ENCODE measurements around the gene FOXA1.

DNA sequence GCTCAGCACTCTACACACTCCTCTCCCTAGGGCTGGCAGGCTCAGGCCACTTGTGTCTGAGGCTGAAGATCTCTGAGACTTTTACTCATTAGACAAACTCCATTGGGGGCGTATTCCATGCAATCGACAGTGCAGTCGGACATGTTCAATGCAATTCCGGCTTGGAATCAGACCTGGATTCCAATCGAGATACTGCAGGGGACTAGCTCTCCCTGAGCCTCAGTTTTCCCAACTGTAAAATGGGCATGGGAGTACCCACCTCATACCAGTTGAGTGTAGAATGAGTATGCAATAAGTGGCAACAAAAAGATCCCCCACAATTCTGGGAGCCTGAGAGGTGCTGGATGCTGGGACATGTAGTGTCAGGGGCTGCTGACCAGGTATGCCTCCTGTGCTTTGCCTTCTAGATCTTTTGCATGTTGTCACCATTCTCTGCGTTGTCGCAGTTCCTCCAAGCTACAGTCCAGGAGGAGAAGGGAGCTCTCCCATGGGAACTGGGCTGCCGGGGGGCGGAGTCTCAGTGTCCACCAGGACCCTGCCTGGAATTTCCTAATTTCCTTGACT, 8.7 kb upstream of the FOXA1 start:
- TF ChIP-seq, protein P1, sequence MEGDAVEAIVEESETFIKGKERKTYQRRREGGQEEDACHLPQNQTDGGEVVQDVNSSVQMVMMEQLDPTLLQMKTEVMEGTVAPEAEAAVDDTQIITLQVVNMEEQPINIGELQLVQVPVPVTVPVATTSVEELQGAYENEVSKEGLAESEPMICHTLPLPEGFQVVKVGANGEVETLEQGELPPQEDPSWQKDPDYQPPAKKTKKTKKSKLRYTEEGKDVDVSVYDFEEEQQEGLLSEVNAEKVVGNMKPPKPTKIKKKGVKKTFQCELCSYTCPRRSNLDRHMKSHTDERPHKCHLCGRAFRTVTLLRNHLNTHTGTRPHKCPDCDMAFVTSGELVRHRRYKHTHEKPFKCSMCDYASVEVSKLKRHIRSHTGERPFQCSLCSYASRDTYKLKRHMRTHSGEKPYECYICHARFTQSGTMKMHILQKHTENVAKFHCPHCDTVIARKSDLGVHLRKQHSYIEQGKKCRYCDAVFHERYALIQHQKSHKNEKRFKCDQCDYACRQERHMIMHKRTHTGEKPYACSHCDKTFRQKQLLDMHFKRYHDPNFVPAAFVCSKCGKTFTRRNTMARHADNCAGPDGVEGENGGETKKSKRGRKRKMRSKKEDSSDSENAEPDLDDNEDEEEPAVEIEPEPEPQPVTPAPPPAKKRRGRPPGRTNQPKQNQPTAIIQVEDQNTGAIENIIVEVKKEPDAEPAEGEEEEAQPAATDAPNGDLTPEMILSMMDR (conservative IDR thresholded peaks at IDR 0.05 in 1 of 2, IDR thresholded peaks at IDR 0.05 in 1 of 2; ENCODE audit: low read depth in 1 of 2, low read length in 2 of 2): no peak
- no peak for TF ChIP-seq EZH2 (IDR thresholded peaks at IDR 0.05; ENCODE audit: low read length, missing control alignments)
